DND-41 (cell line): ENCODE results near the gene MPPE1.
"Not testable (repeated sequence)": the region's sequence is repeated elsewhere in the genome, so short reads cannot be mapped to it uniquely, and the experiment has no call there.

ENCODE experiments used
- ATAC-seq: fragments of 200-7000 bp; cut with Tn5 transposase; 3 replicates; pipeline ENCODE4 v1.9.1; 2021; ENCODE audit warnings: low read depth; ENCODE audit not compliant: insufficient read depth
- DNase-seq: peaks from one replicate; pipeline ENCODE4 v3.0.0-alpha.2; 2020
- H2AFZ ChIP-seq: 2 replicates; pipeline ENCODE4 v1.6.0; 2012; ENCODE audit warnings: low read depth, low read length
- H3K27ac ChIP-seq: 2 replicates; pipeline ENCODE4 v1.5.1; 2012; ENCODE audit warnings: low read length, inconsistent platforms
- H3K27me3 ChIP-seq: fragments of 200-600 bp; sonication (generic); 2 replicates; pipeline ENCODE4 v1.6.0; 2012; ENCODE audit warnings: low read length, mild to moderate bottlenecking, inconsistent platforms; ENCODE audit not compliant: insufficient read depth, poor library complexity
- H3K36me3 ChIP-seq: 2 replicates; pipeline ENCODE4 v1.5.1; 2012; ENCODE audit warnings: low read length, inconsistent platforms; ENCODE audit not compliant: insufficient read depth
- H3K4me1 ChIP-seq: 2 replicates; pipeline ENCODE4 v1.5.1; 2012; ENCODE audit warnings: mild to moderate bottlenecking, low read length; ENCODE audit not compliant: insufficient read depth
- H3K4me2 ChIP-seq: 2 replicates; pipeline ENCODE4 v1.6.0; 2012; ENCODE audit warnings: mild to moderate bottlenecking, moderate library complexity, low read length, inconsistent platforms; ENCODE audit not compliant: insufficient read depth
- H3K4me3 ChIP-seq, 2 experiments: fragments of 200-600 bp in 1 of 2; shearing (Covaris generic) in 1 of 2; 2 replicates each; pipeline ENCODE4 v1.5.1; 2012 to 2016; ENCODE audit warnings: inconsistent platforms in 2 of 2, low read length in 2 of 2, mild to moderate bottlenecking in 2 of 2, low read depth in 1 of 2, moderate library complexity in 1 of 2
- H3K79me2 ChIP-seq: 2 replicates; pipeline ENCODE4 v1.6.0; 2012; ENCODE audit warnings: low read length, inconsistent platforms; ENCODE audit not compliant: insufficient read depth
- H3K9ac ChIP-seq: 2 replicates; pipeline ENCODE4 v1.6.0; 2012; ENCODE audit warnings: low read depth, mild to moderate bottlenecking, inconsistent platforms, low read length, moderate library complexity
- H3K9me3 ChIP-seq: 2 replicates; pipeline ENCODE4 v1.5.1; 2012; ENCODE audit warnings: low read length, moderate library complexity, mild to moderate bottlenecking, inconsistent platforms; ENCODE audit not compliant: insufficient read depth, severe bottlenecking
- H4K20me1 ChIP-seq: 2 replicates; pipeline ENCODE4 v1.6.0; 2012; ENCODE audit warnings: low read length; ENCODE audit not compliant: insufficient read depth
- CTCF ChIP-seq: IDR thresholded peaks from 2 replicates; pipeline ENCODE4 v1.5.1; 2012; ENCODE audit warnings: borderline replicate concordance, low read length, moderate library complexity, mild to moderate bottlenecking; ENCODE audit not compliant: poor library complexity, severe bottlenecking; ENCODE audit errors: extremely low read depth
- EZH2 ChIP-seq: IDR thresholded peaks from 3 replicates; pipeline ENCODE4 v1.6.1; 2012; ENCODE audit warnings: borderline replicate concordance, low read depth, mild to moderate bottlenecking, moderate library complexity, low read length, inconsistent platforms; ENCODE audit not compliant: severe bottlenecking

The MPPE1 gene

DNA sequence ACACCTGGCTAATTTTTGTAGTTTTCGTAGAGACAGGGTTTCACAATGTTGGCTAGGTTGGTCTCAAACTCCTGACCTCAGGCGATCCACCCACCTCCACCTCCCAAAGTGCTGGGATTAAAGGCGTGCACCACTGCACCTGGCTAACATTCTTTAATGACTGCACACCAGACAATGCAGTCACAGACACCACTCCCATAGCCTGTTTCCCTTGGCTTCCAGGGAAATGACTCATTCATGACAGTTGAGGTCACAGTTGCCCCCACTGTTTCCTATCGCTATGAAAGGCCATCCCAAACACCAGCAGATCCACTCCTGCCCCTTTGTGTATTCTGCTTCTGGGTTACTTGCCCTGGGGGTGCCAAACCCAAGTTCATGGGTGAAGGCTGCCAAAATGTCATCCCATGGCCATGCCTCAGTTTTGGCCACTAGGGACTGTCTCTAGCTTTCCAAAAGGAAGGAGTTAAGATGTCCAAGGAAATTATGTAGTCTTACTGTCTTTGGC is 48.2 kb downstream of the MPPE1 start:
- TF ChIP-seq EZH2 = no peak
- TF ChIP-seq CTCF = no peak
- no peaks in the 10 kb centered on the region for H3K27me3 ChIP-seq
- H3K27ac ChIP-seq = no peak overlapping the region
- no peak overlapping the region for H3K4me3 ChIP-seq
- H3K4me2 ChIP-seq = no peak overlapping the region
- ATAC-seq (0 out of 3 replicates have a peak, but pooled peaks have one; percentile 9), DNase-seq (no peak)
- no peak overlapping the region for H2AFZ ChIP-seq
- H3K9me3 ChIP-seq = no peaks in the 10 kb centered on the region
- H3K79me2 ChIP-seq = no peaks in the 10 kb centered on the region
- H3K9ac ChIP-seq = no peak overlapping the region
- H3K4me1 ChIP-seq = no peaks in the 10 kb centered on the region
- no peaks in the 10 kb centered on the region for H3K36me3 ChIP-seq
- no peaks in the 10 kb centered on the region; the same call in 1 of the 2 replicates for H4K20me1 ChIP-seq

- H3K27ac ChIP-seq = no peak overlapping the region
- DNase-seq (no peak), ATAC-seq (no peak)
- H3K4me3 ChIP-seq = no peak overlapping the region
- H3K27me3 ChIP-seq = no peaks in the 10 kb centered on the region
- no peak overlapping the region for H3K4me2 ChIP-seq
- no peaks in the 10 kb centered on the region; the same call in 1 of the 2 replicates for H4K20me1 ChIP-seq
- no peaks in the 10 kb centered on the region for H3K36me3 ChIP-seq
- H3K9ac ChIP-seq = no peak overlapping the region
- H3K4me1 ChIP-seq = no peaks in the 10 kb centered on the region
- TF ChIP-seq EZH2 (no peak), CTCF (no peak)
- no peaks in the 10 kb centered on the region for H3K9me3 ChIP-seq
- no peak overlapping the region for H2AFZ ChIP-seq
- H3K79me2 ChIP-seq = no peaks in the 10 kb centered on the region
These were observed 48.8 kb downstream of the MPPE1 start for GRCh38 chr18:11859282-11859830.

- ATAC-seq (no peak), DNase-seq (no peak)
- Histone ChIP-seq H2AFZ (no peak overlapping the region), H4K20me1 (peaks cover 8% of the 10 kb centered on the region), H3K79me2 (peaks cover 14% of the 10 kb centered on the region), H3K4me2 (no peak overlapping the region), H3K4me3 (no peak overlapping the region), H3K4me1 (peaks cover 14% of the 10 kb centered on the region), H3K27me3 (no peaks in the 10 kb centered on the region), H3K36me3 (no peaks in the 10 kb centered on the region), H3K27ac (no peak overlapping the region), H3K9ac (no peak overlapping the region), H3K9me3 (no peaks in the 10 kb centered on the region)
- TF ChIP-seq CTCF (no peak), EZH2 (no peak)
These were observed 50.8 kb downstream of the MPPE1 start for GRCh38 chr18:11857177-11857887.

GRCh38 chr18:11854554-11854953 is 53.6 kb downstream of the MPPE1 start:
- not testable (repeated sequence) for H3K27me3 ChIP-seq, H3K9me3 ChIP-seq, H3K4me2 ChIP-seq, DNase-seq, ATAC-seq, H3K36me3 ChIP-seq, H2AFZ ChIP-seq, H3K4me3 ChIP-seq, H3K9ac ChIP-seq, H3K27ac ChIP-seq
- Histone ChIP-seq H4K20me1 (peaks cover 13% of the 10 kb centered on the region), H3K4me1 (peaks cover 30% of the 10 kb centered on the region), H3K79me2 (peaks cover 25% of the 10 kb centered on the region)
